GM11168 (cell line): Measurements from ENCODE around the gene TCF23.

Experiments used
- in situ Hi-C: fragments of 300-500 bp; cut with MboI; formaldehyde crosslinking; loops from one replicate; pipeline ENCODE4 v1.12.0; 2022; ENCODE audit warnings: low sequenced_read_pairs; ENCODE audit not compliant: unreplicated experiment

TCF23 gene

DNA sequence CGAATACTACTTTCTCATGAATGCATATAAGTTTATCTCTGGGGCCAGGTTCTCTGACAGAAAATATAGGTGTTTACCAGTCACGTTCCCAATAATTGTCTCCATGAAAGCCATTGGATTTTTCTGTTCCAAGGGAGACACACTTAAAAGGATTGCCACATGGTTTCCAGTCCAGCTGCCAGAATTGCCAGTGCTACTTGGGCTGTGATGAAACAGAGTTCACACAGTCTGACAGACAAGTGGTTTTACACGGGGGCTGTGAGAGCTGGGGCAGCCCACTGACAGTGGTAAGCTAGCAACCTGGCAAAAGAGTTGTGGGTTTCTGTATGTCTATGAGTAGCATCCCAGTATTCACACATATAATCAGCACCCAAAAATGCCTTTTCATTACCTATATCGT, 35.3 kb downstream of the TCF23 start:
- in situ Hi-C loops: no loop called here

DNA sequence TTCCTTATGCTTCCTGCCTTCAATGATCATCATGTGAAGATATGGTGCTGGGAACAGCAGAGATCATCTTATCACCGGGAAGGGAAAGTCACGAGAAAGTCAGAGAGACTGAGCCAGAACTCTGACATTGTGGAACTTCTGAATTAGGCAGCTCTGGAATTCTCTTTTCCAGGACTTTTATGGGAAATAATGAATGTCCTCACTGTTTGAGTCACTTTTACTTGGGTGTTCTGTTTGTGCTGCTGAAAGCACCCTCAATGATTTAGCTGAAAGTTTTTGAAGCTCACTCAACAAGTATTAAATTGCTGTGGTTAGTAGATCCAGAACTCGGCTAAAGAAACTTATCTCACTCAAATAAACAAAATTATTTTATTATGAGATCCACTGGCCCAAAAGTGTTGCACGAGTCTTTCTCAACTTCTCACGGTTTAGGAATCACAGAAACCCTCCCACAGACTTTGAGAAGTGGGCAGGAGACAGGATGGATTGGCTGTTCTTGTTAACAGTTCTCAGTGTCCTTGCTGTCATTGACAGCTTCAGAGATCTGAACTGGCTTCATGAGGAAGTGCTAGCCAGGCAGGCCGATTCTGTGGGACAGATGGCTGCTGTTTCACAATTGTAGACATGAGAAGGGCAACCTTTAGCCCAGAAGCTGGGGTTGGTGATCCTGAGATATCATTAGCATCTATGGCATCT, 36.7 kb downstream of the TCF23 start:
- in situ Hi-C loops: no loop called here

DNA sequence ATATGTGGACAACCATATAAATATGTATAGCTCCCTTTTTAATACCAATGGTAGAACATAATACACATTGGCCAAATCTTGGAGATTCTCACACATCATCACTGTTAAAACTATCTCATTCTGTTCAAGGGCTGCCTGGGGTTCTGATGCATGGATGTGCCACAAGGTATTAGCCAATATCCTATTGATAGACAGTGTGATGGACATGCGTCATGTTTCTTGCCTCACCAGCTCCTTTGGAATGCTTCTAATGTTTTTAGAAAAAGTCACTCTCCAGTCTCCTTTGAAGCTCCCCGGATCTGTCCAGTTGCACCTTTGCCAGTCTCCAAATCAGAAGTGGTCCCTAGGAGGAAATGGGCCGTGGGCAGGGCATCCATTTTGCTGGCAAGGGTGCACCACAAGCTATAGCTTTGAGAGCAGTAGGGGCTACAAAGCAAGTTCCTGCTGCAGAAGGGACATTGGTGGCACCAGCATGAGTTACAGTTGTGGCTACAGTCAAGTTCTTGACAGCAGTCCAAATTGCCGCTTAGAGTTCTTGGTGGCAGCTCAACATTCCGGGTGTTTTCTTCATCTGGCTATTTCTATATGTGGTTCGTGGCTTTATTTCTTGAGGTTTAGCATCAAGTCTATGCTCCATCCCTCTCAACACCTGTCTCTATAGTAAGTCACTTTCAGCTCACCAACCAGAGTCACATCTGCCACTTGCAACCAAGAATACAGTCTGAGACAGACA, 38.0 kb downstream of the TCF23 start:
- in situ Hi-C loops: no loop called here

DNA sequence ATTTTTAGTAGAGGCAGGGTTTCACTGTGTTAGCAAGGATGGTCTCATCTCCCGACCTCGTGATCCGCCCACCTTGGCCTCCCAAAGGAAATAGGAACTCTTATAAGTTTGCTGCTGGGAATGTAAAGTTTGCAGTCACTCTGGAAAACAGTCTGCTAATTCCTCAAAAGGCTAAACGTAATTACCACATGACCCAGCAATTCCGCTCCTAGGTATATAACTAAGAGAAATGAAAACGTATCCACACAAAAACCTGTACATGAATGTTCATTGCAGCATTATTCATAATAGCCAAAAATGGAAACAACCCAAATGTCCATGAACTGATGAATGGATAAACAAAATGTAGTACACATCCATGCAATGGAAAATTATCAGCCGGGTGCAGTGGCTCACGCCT, 41.2 kb downstream of the TCF23 start:
- in situ Hi-C loops: loop anchor here (10.0 kb wide), 1 partner anchor 225 kb away; no protein-coding TSS in a partner anchor

DNA sequence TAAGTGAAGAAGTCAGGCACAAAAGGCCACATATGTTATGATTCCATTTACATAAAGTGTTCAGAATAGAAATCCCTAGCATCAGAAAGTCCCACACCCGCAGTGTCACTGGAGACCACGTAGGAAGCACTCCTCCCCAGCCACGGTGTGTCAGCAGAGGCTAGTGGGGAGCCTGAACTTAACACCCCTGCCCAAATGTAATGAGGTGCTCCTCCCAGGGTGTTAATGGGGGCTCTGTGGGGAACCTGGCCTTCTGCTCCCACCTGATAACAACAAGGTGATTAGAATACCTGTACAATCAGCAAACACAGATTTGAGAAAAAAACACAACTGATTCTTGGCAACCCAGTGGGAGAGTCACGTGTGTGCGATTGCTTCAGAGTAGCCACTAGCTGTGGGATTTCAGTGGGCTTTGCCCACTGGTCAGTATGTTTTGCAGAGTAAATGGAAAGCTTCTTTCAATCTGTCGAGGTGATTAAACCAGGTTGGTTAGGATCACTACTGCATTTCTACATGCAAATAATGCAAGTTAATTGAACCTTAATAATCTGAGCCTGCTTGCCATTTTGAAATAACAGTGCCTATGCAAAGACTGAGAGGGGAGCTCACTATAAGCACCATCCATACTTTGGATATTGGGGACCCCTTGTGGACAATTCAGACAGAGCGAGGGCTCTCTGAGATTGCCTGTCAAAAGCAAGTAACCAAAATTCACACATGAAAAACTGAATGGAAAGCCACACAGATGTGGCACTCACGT, 42.4 kb downstream of the TCF23 start:
- in situ Hi-C loops: loop anchor here (10.0 kb wide), 1 partner anchor 226 kb away; no protein-coding TSS in a partner anchor

DNA sequence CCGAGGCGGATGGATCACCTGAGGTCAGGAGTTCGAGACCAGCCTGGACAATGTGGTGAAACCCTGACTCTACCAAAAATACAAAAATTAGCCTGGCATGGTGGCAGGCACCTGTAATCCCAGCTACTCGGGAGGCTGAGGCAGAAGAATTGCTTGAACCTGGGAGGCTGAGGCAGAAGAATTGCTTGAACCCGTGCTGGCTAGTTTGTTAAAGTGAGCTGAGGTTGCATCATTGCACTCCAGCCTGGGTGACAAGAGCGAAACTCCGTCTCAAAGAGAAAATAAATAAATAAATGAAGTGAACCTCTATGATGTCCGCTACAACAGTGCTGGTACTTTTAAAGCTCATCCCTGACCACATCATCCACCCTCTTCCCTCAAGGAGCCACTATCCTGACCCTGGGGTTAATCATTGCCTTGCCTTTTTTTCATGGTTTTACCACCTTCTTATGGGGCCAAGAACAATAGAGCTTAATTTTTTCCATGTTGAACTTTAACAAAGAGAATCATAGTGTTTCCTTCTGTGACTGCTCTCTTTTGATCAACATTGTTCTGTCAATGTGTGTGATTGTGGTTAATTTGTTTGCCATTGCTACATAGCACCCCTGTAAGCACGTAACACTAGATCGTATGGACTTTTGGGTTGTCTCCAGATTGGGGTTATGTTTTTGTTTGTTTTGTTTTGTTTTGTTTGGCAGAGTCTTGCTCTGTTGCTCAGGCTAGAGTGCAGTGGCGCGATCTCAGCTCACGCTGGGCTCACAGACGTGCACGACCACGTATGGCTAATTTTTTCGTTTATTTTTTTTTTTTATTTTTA, 45.9 kb downstream of the TCF23 start:
- in situ Hi-C loops: loop anchor here (5.0 to 10.0 kb wide), 3 partner anchors 67 to 230 kb away; no protein-coding TSS in a partner anchor

DNA sequence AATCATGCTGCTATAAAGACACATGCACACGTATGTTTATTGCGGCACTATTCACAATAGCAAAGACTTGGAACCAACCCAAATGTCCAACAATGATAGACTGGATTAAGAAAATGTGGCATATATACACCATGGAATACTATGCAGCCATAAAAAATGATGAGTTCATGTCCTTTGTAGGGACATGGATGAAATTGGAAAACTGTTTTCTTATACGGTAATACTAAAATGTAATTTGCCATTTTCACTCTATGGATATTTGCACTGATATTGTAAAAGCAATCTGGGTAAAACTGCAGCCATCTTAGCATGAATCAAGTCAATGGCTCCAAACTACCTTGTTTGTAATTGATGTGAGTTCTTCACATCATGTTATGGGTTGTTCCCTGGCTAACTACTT, 47.0 kb downstream of the TCF23 start:
- in situ Hi-C loops: loop anchor here (5.0 to 10.0 kb wide), 3 partner anchors 68 to 231 kb away; no protein-coding TSS in a partner anchor

DNA sequence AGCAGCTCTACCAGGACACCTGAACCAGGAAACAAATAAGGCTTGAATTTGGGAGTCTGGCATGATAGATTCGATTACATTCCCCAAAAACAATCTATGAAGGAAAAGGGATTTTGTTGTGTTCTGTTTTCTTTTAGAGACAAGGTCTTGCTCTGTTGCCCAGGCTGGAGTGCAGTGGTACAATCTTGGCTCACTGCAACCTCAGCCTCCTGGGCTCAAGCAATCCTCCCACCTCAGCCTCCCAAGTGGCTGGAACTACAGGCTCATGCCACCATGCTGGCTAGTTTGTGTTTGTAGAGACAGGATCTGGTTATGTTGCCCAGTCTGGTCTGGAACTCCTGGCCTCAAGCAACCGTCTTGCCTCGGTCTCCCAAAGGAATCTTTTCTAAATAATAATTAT, 49.3 kb downstream of the TCF23 start:
- in situ Hi-C loops: loop anchor here (5.0 to 10.0 kb wide), 3 partner anchors 71 to 233 kb away; no protein-coding TSS in a partner anchor

DNA sequence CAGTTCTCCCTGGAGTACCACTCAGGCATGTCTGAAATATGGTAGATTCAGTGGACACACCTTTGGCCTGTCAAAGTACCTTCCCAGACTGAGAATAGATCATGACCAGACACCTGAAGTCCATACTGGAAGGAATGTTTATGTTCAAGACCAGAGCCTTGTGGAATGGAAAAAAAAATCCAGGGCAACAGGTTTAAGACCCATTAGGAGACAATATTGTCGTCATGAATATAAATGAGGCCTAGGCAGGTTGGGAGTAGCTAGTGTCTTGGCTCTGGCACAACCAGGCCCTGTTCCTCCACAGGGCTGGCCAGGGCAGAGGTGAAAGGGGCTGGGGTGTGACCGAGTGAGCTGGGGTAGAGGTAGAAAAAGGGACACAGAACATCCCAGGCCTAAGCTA, 49.8 kb downstream of the TCF23 start:
- in situ Hi-C loops: loop anchor here (5.0 to 10.0 kb wide), 3 partner anchors 71 to 234 kb away; no protein-coding TSS in a partner anchor

DNA sequence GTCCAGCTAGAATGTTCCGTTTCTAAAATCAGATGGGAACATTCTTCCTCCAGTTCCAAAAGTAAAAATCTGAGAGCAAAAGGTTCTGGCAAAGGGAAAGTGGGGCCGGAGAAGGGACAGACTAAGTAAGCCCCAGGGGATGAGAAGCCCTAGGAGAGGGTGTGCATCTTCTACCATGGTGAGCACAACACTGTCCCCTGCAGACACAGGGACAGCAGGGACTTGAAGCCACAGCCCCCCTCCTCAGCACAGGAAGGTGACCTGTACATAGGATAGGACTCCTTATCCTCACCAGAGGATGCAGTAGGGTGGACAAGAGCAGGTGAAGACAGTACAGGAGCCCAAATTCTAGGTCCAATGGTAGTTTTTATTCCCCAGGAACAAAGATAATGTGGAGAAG, 50.4 kb downstream of the TCF23 start:
- in situ Hi-C loops: loop anchor here (5.0 to 10.0 kb wide), 3 partner anchors 72 to 234 kb away; no protein-coding TSS in a partner anchor

DNA sequence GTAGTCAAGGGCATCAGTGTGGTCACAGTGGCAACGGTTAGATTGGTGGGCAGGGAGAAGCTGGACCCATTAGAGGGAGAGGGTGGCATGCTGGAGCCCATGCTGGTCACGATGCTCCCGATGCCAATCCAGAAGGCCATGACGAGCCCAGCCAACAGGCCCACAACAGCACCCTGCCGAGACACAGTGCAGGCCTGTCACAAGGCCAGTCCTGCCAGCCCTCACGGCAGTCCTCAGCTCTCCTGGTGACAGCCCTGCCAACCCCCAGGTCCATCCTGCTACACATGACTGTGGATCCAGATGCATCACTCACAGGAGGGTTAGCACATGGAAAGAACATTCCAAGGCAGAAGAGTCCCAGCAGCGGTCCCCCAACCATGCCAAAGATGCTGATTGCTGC, 52.9 kb downstream of the TCF23 start:
- in situ Hi-C loops: no loop called here

DNA sequence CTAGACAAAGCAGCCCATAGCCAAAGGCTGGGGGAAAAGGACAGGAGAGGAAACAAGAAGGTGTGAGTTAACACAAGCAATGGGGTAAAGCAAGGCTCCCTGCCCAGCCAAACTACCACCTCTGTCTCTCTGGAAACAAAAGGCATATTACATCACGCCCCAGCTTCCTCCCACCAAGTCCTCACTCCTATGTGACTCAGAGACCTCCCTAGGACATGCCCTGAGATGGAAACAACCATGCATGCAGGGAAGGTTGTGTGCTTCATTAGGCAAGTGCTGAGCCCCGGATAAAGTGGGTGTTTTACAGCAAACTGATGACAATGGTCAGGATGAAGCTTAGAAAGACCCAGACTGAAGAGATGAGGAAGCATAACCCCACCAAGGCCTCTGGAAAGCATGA, 54.0 kb downstream of the TCF23 start:
- in situ Hi-C loops: no loop called here

DNA sequence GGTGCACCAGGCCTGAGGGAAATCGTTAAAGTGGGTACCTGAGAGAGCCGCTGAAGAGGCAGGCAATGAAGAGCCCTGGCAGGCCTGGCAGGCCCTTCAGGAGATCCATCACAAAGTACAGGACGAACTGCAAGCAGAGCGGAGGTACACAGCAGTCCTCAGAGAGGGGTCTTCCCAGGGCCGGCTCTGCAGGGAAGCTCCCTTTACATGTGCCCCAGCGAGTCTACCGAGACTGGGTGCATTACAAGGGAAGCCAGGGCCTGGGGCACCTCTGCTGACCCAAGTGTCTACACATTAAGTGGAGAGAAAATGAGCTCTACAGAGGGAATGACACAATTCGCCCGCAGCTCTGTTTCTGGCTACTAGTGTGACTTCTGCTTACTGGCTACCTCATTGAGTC, 54.9 kb downstream of the TCF23 start:
- in situ Hi-C loops: no loop called here

DNA sequence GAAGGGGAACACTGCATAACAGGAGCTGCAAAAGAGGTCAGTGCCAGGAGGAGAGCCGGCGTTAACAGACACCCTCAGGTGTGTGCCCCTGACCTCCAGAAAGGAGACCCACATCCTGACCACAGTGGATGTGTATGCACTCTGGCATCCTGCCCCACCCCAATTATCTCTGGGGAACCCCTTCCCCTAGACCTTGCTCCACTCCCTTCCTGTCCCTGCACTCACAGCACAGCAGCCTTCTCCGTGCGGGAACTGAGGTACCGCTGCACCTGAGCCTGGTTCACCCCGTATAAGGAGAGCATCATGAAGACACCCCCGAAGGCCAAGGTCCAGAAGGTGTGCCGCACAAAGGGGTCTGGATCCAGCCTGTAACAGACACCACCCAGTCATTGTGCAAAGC, 55.8 kb downstream of the TCF23 start:
- in situ Hi-C loops: no loop called here

DNA sequence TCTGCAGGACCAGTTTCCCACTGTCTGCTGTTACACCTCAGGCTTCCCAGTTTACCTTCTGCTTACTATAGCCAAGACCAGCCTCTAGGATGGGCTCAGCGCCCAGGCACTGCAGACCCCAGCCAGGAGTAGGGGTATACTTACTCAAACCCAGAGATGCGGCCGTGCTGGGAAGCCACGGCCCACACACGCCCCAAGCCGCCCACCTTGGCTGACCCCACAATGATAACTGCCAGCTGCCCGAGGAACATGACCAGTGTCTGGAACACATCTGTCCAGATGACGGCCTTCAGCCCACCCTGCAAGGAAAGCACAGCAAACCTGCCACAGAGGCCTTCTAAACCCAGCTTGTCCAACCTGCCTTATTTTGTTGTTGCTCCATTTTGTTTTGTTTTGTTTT, 56.4 kb downstream of the TCF23 start:
- in situ Hi-C loops: no loop called here

DNA sequence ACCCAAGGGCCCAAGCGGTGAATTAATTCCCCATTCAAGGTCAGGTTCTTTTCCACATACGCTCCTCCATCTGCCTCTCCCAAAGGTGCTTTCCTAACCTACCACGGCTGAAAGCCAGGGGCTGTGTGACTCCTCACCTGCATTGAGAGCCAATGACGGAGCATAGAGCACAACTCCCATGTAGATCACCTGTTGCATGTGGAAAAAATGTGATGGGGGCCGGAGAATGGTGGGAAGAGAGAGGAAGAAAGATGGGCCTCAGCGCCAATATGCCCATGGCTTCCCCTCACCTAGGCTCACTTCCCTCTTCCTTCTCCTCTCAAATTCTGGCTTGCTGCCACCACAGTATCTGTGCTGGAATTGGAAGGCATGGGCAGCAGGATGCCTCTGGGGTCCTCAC, 57.5 kb downstream of the TCF23 start:
- in situ Hi-C loops: no loop called here
